K562 (cell line): ENCODE results near the gene ID1. TPM values are rescaled to one million over a fixed set of nuclear protein-coding genes. Genes with fewer than 3 reads are reported as not detected.

Experiments used
- ATAC-seq: fragments of 200-7000 bp; cut with Tn5 transposase; 3 replicates; pipeline ENCODE4 v1.9.1; 2020; ENCODE audit warnings: moderate library complexity
- BruUV-seq: library from RNA; stranded (reverse); fragments of 400-500 nt; replicated peaks from 2 replicates; lab custom pipeline; 2021; lab: Mats Ljungman, UMichigan
- CTCF ChIA-PET: fragments of 300-600 bp; formaldehyde crosslinking; extraction: SDS; loops from one replicate; lab custom pipeline; 2021; ENCODE audit warnings: low intra/inter-chr PET ratio; lab: Yijun Ruan, JAX
- POLR2A ChIA-PET: fragments of 300-600, 350-650 bp; sonication (Branson Sonifier 250); formaldehyde crosslinking; extraction: SDS; loops from one replicate; lab custom pipeline; 2021; ENCODE audit warnings: antibody characterized with exemption, inconsistent platforms; lab: Yijun Ruan, JAX
- DNase-seq, 4 experiments: peaks; one replicate each; pipeline versions ENCODE4 v3.0.0 to v3.0.0-alpha.2; 2011 to 2018; ENCODE audit warnings: low spot score in 3 of 4, mixed read lengths in 3 of 4; ENCODE audit errors: extremely low read depth in 1 of 4
- FAIRE-seq: peaks from 2 replicates; lab custom pipeline; 2011; peaks lifted over from hg19 to GRCh38; lab: Jason Lieb, UNC
- H2AFZ ChIP-seq: 2 replicates; pipeline ENCODE4 v1.6.0; 2011; ENCODE audit warnings: low read depth, low read length, control low read depth, inconsistent platforms
- H3K27ac ChIP-seq: fragments of 200-600 bp; 3 replicates; pipeline ENCODE4 v1.8.0; 2011; ENCODE audit warnings: low read depth, mild to moderate bottlenecking, control low read depth, inconsistent platforms, low read length, moderate library complexity, mixed read lengths; ENCODE audit errors: extremely low read depth
- H3K27me3 ChIP-seq, 2 experiments: fragments of 300-600 bp in 1 of 2; 2 replicates in 1 of 2; 3 replicates in 1 of 2; pipeline versions ENCODE4 v1.6.0 to v1.8.0; 2011; ENCODE audit warnings: inconsistent platforms in 2 of 2, low read length in 2 of 2, mild to moderate bottlenecking in 1 of 2, mixed read lengths in 1 of 2, moderate library complexity in 1 of 2; ENCODE audit not compliant: control insufficient read depth in 2 of 2, insufficient read depth in 2 of 2
- H3K36me3 ChIP-seq: fragments of 300-600 bp; 3 replicates; pipeline ENCODE4 v1.8.0; 2011; ENCODE audit warnings: mild to moderate bottlenecking, low read length, inconsistent platforms; ENCODE audit not compliant: control insufficient read depth, insufficient read depth
- H3K4me1 ChIP-seq, 2 experiments: fragments of 200-600 bp in 1 of 2; replicated peaks in 1 of 2; 2 replicates in 1 of 2; 3 replicates in 1 of 2; pipeline versions ENCODE4 v1.5.1 to v1.8.0; 2011; ENCODE audit warnings: inconsistent platforms in 2 of 2, low read length in 2 of 2, mild to moderate bottlenecking in 1 of 2, mixed read lengths in 1 of 2, moderate library complexity in 1 of 2; ENCODE audit not compliant: control insufficient read depth in 2 of 2, insufficient read depth in 2 of 2
- H3K4me2 ChIP-seq: 2 replicates; pipeline ENCODE4 v1.6.1; 2011; ENCODE audit warnings: low read length, control low read depth, inconsistent platforms, mixed read lengths; ENCODE audit not compliant: insufficient read depth
- H3K4me3 ChIP-seq: fragments of 200-600 bp; sonication (generic), shearing (Covaris generic); 2 replicates; pipeline ENCODE4 v1.5.1; 2016; ENCODE audit warnings: control low read depth, inconsistent platforms
- H3K79me2 ChIP-seq: fragments of 200-600 bp; 3 replicates; pipeline ENCODE4 v1.8.0; 2011; ENCODE audit warnings: low read length, inconsistent platforms; ENCODE audit not compliant: control insufficient read depth, insufficient read depth
- H3K9ac ChIP-seq, 2 experiments: 2 replicates each; pipeline versions ENCODE4 v1.6.0 to v1.6.1; 2011; ENCODE audit warnings: low read depth in 2 of 2, low read length in 2 of 2, control low read depth in 1 of 2, inconsistent platforms in 1 of 2, mild to moderate bottlenecking in 1 of 2, mixed read lengths in 1 of 2; ENCODE audit not compliant: insufficient read depth in 1 of 2
- H3K9me1 ChIP-seq: one replicate; pipeline ENCODE4 v1.6.0; 2011; ENCODE audit warnings: inconsistent platforms, mild to moderate bottlenecking, low read length, moderate library complexity; ENCODE audit not compliant: control insufficient read depth, insufficient read depth
- H3K9me3 ChIP-seq: replicated peaks from 2 replicates; pipeline ENCODE4 v1.5.1; 2011; ENCODE audit warnings: low read depth, low read length, inconsistent platforms; ENCODE audit not compliant: control insufficient read depth, insufficient read depth
- H4K20me1 ChIP-seq: replicated peaks from 2 replicates; pipeline ENCODE4 v1.6.1; 2011; ENCODE audit warnings: low read length, inconsistent platforms, mixed read lengths; ENCODE audit not compliant: control insufficient read depth, insufficient read depth
- CTBP1 ChIP-seq: fragments of 450-650 bp; IDR thresholded peaks from 2 replicates; pipeline ENCODE4 v1.6.1; 2016; ENCODE audit warnings: borderline replicate concordance
- ETV1 ChIP-seq: fragments of 450-650 bp; conservative IDR thresholded peaks from 2 replicates; pipeline ENCODE4 v1.6.1; 2016; ENCODE audit warnings: missing genetic modification characterization, control low read depth, low read depth, missing compliant biosample characterization
- FOXM1 ChIP-seq, 2 experiments: fragments of 450-650 bp in 1 of 2; sonication (generic) in 1 of 2; formaldehyde crosslinking in 1 of 2; IDR thresholded peaks; 2 replicates each; pipeline versions ENCODE4 v1.6.1 to v1.9.0; 2017 to 2022; ENCODE audit warnings: low read depth in 2 of 2, mild to moderate bottlenecking in 2 of 2, missing genetic modification reagents in 1 of 2, moderate library complexity in 1 of 2
- TRIM28 ChIP-seq: fragments of 450-650 bp; IDR thresholded peaks from 2 replicates; pipeline ENCODE4 v1.6.1; 2017
- ZBTB7A ChIP-seq: IDR thresholded peaks from 2 replicates; pipeline ENCODE4 v1.6.1; 2011; ENCODE audit warnings: low read depth, mild to moderate bottlenecking, low read length, moderate library complexity, borderline replicate concordance; ENCODE audit not compliant: control insufficient read depth
- ZFP36 ChIP-seq: fragments of 150-350 bp; IDR thresholded peaks from 2 replicates; pipeline ENCODE4 v1.6.1; 2018; ENCODE audit warnings: low read length, low read depth; ENCODE audit not compliant: partially characterized antibody
- ZNF324 ChIP-seq: fragments of 250-450 bp; sonication (Bioruptor Pico); IDR thresholded peaks from 2 replicates; pipeline ENCODE4 v1.4.0; 2020; ENCODE audit warnings: mild to moderate bottlenecking
- WGBS: fragments of 100-300 bp; shearing (Covaris generic); methylation state at CpG from one replicate; pipeline ENCODE4 v1.1.6; 2016; ENCODE audit warnings: low coverage, mixed read lengths; ENCODE audit not compliant: insufficient coverage; ENCODE audit errors: missing lambda C conversion rate; 5-methylcytosine and 5-hydroxymethylcytosine counted together
- in situ Hi-C: fragments of 300-500 bp; cut with MboI; formaldehyde crosslinking; loops from 4 replicates; pipeline ENCODE4 v1.15.0; 2018; ENCODE audit warnings: inconsistent platforms, mixed read lengths
- intact Hi-C: fragments of 100-400 bp; cut with micrococcal nuclease; formaldehyde crosslinking; loops from 2 replicates; pipeline ENCODE4 v1.14.2; 2022
- polyA plus RNA-seq, 8 experiments: library from polyadenylated mRNA; depleted of rRNA in 4 of 8; stranded (reverse) in 5 of 8; unstranded in 3 of 8; fragments of >200 nt; fragmentation: Nextera tagmentation in 2 of 8; fragmentation: Illumina TruSeq in 1 of 8; extraction: Ambion mirVana in 2 of 8; extraction: Trizol in 1 of 8; gene quantifications; 2 replicates each; pipeline versions ENCODE4 v1.2.1 to v1.2.3, GENCODE V29; 2011 to 2014; ENCODE audit warnings: inconsistent platforms in 1 of 8, missing spikeins in 1 of 8
- total RNA-seq, 7 experiments: library from RNA; depleted of rRNA in 6 of 7; stranded (reverse); fragments of >200 nt in 6 of 7; fragmentation: Illumina TruSeq in 2 of 7; extraction: Trizol in 2 of 7; gene quantifications; 2 replicates each; pipeline versions ENCODE4 v1.2.1 to v1.2.3, GENCODE V29; 2011 to 2021; ENCODE audit warnings: low replicate concordance in 1 of 7

The ID1 gene
- total and polyA plus RNA-seq, 9 of the 15 experiments (the other 6 are each of a cell fraction or from before 2014, with no cell fraction given) = 1.4 to 358 (median 65.0) TPM

- no peak for TF ChIP-seq ZFP36
- no peak for TF ChIP-seq ZNF324
- TF ChIP-seq FOXM1 (IDR thresholded peaks at IDR 0.05; ENCODE audit: low read depth) = no peak
- no peak for TF ChIP-seq FOXM1 (CRISPR knock-in tag; IDR thresholded peaks at IDR 0.05; ENCODE audit: low read depth)
- peak; percentile 73; the same call in 1 of the 2 replicates for TF ChIP-seq CTBP1
- no peak for TF ChIP-seq TRIM28
- TF ChIP-seq, all 486 proteins: peak for 18
Observed at GRCh38 chr20:31633339-31633914, 28.3 kb downstream of the ID1 start (continued).

GRCh38 chr20:31637660-31638059, 32.6 kb downstream of the ID1 start, which contains the start of gene COX4I2:
TSS of gene COX4I2 (plus strand) at chr20:31637912. CDS start at chr20:31639018, 1,106 bp downstream.
- FAIRE-seq = no peak
- in situ Hi-C loops = no loop called here
- no peaks in the 10 kb centered on the region for H3K9me3 ChIP-seq
- no peaks in the 10 kb centered on the region for H4K20me1 ChIP-seq
- no peak within 1 kb of the TSS for H2AFZ ChIP-seq
- ChIA-PET POLR2A (no interaction called here), CTCF (no interaction called here)
- H3K4me1 ChIP-seq = peaks cover 8 to 22% of the 10 kb centered on the region in 2 experiments; a peak in 4 of 5 replicates
- TF ChIP-seq ETV1 (tag) = no peak
- TF ChIP-seq ZBTB7A = peak; percentile 20; the same call in 1 of the 2 replicates
- no peak within 1 kb of the TSS for H3K4me3 ChIP-seq
- DNase-seq = peak in 1 of 4 experiments; percentile 9
- H3K27ac ChIP-seq = no peak within 1 kb of the TSS
- no peak for ATAC-seq
- no peaks in the 10 kb centered on the region for H3K79me2 ChIP-seq
- H3K9me1 ChIP-seq = no peaks in the 10 kb centered on the region
- intact Hi-C loops = loop anchor here (10.0 kb wide), 1 partner anchor 157 kb away; no protein-coding TSS in a partner anchor
- no peaks in the 10 kb centered on the region for H3K27me3 ChIP-seq
- no peak within 1 kb of the TSS for H3K4me2 ChIP-seq
- H3K36me3 ChIP-seq = no peaks in the 10 kb centered on the region
- H3K9ac ChIP-seq = peak within 1 kb of the TSS in 1 of 2 experiments; percentile 36; a peak in 1 of 4 replicates
- 71% methylated on average over 15 of the region's 34 CpGs for WGBS
- BruUV-seq = no TSS peak
